RWPE2 (cell line): ENCODE results near the gene SDS.
A peak's percentile ranks its signal among the peaks of the same experiment; 100 is the strongest.

Experiments
- ATAC-seq: fragments of 200-7000 bp; cut with Tn5 transposase; 3 replicates; pipeline ENCODE4 v1.9.1; 2021; ENCODE audit warnings: low read depth
- DNase-seq: peaks from one replicate; pipeline ENCODE4 v3.0.0-alpha.2; 2020; ENCODE audit warnings: low spot score
- H3K27ac ChIP-seq: fragments of 450-650 bp; 2 replicates; pipeline ENCODE4 v1.5.1; 2017; ENCODE audit warnings: mild to moderate bottlenecking; ENCODE audit not compliant: poor library complexity, severe bottlenecking
- H3K27me3 ChIP-seq: fragments of 250-450 bp; sonication (Bioruptor Pico); 2 replicates; pipeline ENCODE4 v1.5.1; 2021; ENCODE audit warnings: mild to moderate bottlenecking, moderate library complexity; ENCODE audit not compliant: insufficient read depth, poor library complexity, severe bottlenecking
- H3K36me3 ChIP-seq: fragments of 250-450 bp; sonication (Bioruptor Pico); 2 replicates; pipeline ENCODE4 v1.5.1; 2020; ENCODE audit warnings: low read depth, mild to moderate bottlenecking, moderate library complexity
- H3K4me1 ChIP-seq: fragments of 250-450 bp; sonication (Bioruptor Pico); 2 replicates; pipeline ENCODE4 v1.5.1; 2021; ENCODE audit warnings: mild to moderate bottlenecking, moderate library complexity; ENCODE audit not compliant: insufficient read depth, poor library complexity, severe bottlenecking
- H3K4me3 ChIP-seq: fragments of 250-450 bp; sonication (Bioruptor Pico); 2 replicates; pipeline ENCODE4 v1.5.1; 2021; ENCODE audit warnings: mild to moderate bottlenecking, moderate library complexity; ENCODE audit not compliant: severe bottlenecking
- H3K9me3 ChIP-seq: fragments of 250-450 bp; sonication (Bioruptor Pico); 2 replicates; pipeline ENCODE4 v1.5.1; 2021; ENCODE audit warnings: mild to moderate bottlenecking, moderate library complexity; ENCODE audit not compliant: severe bottlenecking
- CTCF ChIP-seq: fragments of 450-650 bp; IDR thresholded peaks from one replicate; pipeline ENCODE4 v1.5.1; 2017; ENCODE audit warnings: mild to moderate bottlenecking, moderate library complexity; ENCODE audit not compliant: poor library complexity, severe bottlenecking

Gene SDS

GRCh38 chr12:113400362-113400761, 3.3 kb downstream of the SDS start:
- Histone ChIP-seq H3K27ac (no peak overlapping the region), H3K9me3 (no peaks in the 10 kb centered on the region), H3K27me3 (no peaks in the 10 kb centered on the region), H3K4me1 (no peaks in the 10 kb centered on the region), H3K36me3 (no peaks in the 10 kb centered on the region), H3K4me3 (no peak overlapping the region)
- ATAC-seq (no peak), DNase-seq (no peak)
- TF ChIP-seq CTCF: no peak

- no peaks in the 10 kb centered on the region for H3K36me3 ChIP-seq
- DNase-seq: no peak
- no peak overlapping the region for H3K27ac ChIP-seq
- H3K27me3 ChIP-seq: no peaks in the 10 kb centered on the region
- H3K4me3 ChIP-seq: no peak overlapping the region
- H3K9me3 ChIP-seq: no peaks in the 10 kb centered on the region
- no peaks in the 10 kb centered on the region for H3K4me1 ChIP-seq
- no peak for TF ChIP-seq CTCF
- ATAC-seq: no peak
Observed at GRCh38 chr12:113399490-113399889, 4.2 kb downstream of the SDS start.

GRCh38 chr12:113398346-113399290, 5.1 kb downstream of the SDS start:
- H3K9me3 ChIP-seq: no peaks in the 10 kb centered on the region
- no peaks in the 10 kb centered on the region for H3K27me3 ChIP-seq
- no peaks in the 10 kb centered on the region for H3K36me3 ChIP-seq
- no peak overlapping the region for H3K4me3 ChIP-seq
- H3K27ac ChIP-seq: no peak overlapping the region
- no peak for DNase-seq
- no peak for TF ChIP-seq CTCF
- no peak for ATAC-seq
- no peaks in the 10 kb centered on the region for H3K4me1 ChIP-seq

- DNase-seq: no peak
- Histone ChIP-seq H3K9me3 (no peaks in the 10 kb centered on the region), H3K4me1 (no peaks in the 10 kb centered on the region), H3K27me3 (no peaks in the 10 kb centered on the region), H3K27ac (no peak overlapping the region), H3K4me3 (no peak overlapping the region), H3K36me3 (no peaks in the 10 kb centered on the region)
- TF ChIP-seq CTCF: no peak
- peak; percentile 9; the same call in 1 of the 3 replicates for ATAC-seq
Observed at GRCh38 chr12:113397497-113398197, 6.0 kb downstream of the SDS start.
